Measurements from ENCODE around the gene CTSA.
"Not testable (repeated sequence)": the region's sequence is repeated elsewhere in the genome, so short reads cannot be mapped to it uniquely, and the experiment has no call there.

The CTSA gene

DNA sequence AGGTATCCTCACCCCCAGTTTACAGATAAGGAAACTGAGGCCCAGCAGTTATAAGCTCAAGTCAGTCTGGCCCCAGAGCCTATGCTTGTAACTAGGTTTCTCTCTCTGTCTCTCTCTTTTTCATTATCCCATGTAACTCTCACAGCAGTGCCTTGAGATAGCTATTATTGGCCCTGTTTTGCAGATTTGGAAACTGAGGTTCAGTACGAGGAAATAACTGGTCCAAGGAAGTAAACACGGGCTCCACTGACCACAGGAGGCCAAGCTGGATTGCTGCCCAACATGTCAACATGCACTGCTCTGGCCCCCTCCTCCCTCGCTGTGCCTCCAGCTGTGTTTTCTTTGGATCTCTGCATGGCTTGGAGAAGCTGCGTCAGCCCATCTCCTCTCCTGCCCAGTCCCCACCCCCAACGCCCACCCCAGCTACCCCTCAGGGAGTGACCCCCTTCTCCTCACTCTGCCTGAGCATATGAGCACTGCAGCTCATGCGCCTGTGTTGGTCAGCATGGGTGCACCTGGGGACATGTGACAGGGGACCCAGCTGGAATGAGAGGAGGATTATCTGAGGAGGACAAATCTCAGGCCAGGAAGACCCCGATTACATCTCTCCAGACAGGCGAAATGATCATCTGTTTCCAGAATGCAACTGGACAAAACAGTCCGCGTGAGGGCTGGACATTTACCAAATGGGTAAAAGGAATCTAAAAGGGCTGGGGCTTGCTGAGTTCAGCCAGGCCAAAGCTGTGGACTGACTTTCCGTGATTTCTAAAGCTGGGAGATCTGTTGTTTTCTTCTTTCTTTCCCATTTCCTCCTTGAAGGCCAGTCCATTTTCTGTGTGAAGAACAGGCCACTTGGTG is 28.6 kb downstream of the CTSA start:
- DNase-seq: no peak

DNA sequence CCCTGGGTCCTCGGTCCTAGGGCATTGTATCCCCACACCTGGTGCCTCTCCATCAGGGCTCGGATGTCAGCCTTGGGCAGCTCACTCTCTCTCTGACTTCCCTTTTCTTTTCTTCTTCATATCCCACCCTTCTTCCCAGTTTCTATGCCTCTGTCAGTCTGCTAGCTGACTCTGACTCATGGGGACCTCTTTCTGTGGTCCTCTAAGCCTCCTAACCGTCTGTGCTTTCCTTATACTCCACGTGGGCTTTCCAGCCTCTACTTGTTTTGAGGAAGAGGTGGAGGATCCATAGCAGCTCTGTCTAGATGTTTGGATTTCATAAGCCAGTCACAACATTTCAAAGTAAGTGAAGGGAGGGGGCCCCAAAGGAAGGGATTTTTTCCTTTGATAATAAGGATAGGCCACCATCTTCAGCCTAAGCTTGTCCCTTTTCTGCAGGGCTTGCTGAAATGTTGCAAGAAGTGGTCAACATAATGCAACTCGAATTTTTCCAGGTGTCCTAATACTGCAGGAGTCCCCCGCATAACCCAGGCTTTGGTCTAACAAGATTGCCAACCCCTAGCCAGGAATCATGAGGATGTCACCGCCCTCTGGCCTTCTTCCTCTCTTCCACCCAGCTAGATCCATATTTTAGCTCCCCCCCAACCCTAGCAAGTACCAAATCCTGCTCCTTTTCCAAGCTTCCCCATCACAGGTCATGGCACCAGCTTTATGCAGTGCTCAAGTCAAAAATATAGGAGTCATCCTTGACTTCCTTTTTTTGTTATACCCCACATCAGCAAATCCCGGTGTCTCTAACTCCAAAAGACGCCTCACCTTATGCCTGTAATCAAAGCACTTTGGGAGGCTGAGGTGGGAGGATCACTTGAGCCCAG is 29.6 kb downstream of the CTSA start:
- DNase-seq: no peak

DNA sequence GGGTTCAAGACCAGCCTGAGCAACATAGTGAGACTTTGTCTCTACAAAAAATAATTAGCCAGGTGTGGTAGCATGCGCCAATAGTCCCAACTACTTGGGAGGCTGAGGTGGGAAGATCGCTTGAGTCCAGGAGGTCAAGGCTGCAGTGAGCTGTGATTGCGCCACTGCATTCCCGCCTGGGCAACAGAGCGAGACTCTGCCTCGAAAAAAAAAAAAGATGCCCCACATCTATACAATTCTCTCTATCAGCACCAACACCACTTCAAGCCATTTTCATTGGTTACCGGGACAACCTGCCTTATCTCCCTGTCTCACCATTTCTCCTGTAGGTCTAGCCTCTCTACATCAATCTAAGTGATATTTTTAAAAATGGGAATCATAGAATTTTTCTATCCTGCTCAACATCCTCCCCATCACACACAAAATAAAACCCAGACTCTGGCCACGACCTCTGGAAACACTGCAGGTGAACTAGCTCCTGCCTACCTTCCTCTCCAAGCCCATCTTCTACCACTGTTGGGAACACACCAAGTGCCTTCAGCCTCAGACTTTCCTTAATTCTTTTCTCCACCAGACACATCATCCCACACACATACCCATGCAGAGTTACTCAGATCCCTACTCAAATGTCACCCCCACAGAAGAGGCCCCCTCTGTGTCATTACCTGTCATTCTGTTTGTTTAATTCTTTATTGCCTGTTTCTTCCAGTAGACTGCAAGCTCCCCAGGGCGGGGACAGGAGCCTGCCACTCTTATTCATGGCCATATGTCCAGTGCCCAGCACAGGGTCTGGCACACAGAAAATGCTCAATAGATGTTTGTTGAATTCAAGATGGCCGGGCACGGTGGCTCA is 30.4 kb downstream of the CTSA start:
- DNase-seq: no peak

DNA sequence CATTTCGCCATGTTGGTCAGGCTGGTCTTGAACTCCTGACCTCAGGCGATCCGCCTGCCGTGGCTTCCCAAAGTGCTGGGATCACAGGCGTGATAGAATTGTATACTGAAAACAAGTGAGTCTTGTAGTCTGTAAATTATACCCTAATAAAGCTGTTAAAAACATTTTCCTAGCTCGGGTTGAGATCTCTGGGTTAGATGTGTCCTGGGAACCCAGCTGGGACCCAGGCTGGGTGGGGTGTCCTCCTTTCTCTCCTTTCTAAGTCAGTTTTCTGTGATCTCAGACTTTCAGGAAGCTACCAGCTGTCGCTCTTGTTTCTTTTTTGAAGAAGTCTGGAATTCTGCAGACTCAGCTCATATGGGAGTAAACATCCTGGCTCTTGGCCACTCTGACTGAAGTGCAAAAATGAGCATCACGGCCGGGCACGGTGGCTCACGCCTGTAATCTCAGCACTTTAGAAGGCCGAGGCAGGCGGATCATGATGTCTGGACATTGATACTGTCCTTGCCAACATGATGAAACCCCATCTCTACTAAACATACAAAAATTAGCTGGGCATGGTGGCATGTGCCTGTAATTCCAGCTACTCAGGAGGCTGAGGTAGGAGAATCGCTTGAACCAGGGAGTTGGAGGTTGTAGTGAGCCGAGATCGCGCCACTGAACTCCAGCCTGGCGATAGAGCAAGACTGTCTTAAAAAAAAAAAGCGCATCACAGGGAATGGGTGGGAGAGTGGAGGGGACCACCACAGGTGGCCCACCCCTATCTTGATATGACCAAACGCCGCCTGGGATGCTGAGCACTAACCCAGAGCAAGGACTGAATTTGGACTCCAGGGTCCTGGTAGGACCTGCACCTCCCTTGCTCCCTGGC is 33.5 kb downstream of the CTSA start:
- no peak for DNase-seq

DNA sequence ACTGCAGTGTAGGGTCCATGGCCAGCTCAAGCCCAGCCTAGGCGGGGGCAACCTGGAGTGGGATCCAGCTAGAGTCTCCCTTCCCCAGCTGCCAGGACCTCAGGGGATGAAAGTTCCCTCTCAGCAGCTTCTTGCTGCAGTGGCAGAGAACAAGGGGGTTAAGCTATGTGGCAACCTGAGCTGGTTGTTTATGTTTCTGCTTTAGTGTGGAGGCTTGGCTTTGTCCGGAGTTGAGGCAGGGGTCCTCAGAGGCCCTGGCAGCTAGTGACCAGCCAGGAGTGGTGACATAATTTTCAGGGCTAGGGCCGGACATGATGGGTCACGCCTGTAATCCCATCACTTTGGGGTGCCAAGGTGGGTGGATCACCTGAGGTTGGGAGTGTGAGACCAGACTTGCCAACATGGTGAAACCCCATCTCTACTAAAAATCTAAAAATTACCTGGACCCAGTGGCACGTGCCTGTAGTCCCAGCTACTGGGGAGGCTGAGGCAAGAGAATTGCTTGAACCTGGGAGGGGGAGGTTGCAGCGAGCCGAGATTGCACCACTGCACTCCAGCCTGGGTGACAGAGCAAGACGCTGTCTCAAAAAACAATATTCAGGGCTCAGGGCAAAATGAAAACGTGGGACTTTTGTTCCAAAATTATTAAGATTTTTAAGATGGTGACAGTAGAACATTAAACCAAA is 34.8 kb downstream of the CTSA start:
- DNase-seq: no peak

DNA sequence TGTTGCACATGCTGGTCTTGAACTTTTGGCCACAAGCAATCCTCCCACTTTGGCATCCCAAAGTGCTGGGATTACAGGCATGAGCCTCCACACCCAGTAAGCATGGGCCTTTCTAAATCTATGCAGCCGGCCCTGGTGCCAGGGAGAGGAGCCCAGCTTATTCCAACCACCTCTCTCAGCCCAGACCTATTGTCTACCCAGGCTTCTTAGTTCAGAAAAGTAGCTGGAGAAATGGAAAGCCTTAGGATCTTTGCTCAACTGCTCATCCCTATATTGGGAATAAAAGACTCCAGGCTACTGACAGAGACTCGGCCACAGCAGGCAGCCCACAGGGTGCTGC is 35.6 kb downstream of the CTSA start:
- no peak for DNase-seq

DNA sequence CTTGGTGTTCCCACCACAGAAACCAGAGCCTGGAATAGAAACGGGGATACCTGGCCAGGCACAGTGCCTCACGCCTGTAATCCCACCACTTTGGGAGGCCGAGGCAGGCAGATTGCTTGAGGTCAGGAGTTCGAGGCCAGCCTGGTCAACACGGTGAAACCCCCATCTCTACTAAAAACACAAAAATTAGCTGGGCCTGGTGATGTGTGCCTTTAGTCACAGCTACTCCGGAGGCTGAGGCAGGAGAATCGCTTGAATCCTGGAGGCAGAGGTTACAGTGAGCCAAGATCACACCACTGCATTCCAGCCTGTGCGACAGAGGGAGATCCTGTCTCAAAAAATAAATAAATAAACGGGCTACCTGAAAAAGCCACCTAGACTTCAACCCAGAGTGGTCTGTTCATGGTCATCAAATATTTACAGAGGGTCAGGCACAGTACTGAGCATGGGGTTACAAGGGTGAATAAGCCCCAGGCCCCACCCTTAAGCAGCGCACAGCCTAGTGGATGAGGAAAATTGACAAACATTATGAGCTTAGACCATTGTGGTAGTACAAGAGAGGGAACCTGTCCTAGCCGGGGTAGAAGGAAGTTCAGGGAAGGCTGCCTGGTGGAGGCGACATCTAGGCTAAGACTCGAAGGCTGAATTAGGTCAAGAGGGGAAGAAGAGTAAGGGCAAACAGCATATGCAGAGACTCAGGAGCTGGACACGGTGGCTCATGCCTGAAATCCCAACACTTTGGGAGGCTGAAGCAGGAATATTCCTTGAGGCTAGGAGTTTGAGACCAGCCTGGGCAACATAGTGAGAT is 36.1 kb downstream of the CTSA start:
- DNase-seq: no peak

DNA sequence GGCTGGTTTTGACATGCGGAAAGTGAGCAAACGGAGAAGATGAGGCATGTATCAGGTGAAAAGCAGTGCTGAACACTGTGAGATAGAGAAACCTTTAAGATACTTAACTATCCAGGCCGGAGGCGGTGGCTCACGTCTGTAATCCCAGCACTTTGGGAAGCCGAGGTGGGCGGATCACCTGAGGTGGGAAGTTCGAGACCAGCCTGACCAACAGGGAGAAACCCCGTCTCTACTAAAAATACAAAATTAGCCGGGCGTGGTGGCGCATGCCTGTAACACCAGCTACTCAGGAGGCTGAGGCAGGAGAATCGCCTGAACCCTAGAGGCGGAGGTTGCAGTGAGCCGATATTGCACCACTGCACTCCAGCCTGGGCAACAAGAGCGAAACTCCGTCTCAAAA is 40.5 kb downstream of the CTSA start:
- DNase-seq: not testable (repeated sequence)

DNA sequence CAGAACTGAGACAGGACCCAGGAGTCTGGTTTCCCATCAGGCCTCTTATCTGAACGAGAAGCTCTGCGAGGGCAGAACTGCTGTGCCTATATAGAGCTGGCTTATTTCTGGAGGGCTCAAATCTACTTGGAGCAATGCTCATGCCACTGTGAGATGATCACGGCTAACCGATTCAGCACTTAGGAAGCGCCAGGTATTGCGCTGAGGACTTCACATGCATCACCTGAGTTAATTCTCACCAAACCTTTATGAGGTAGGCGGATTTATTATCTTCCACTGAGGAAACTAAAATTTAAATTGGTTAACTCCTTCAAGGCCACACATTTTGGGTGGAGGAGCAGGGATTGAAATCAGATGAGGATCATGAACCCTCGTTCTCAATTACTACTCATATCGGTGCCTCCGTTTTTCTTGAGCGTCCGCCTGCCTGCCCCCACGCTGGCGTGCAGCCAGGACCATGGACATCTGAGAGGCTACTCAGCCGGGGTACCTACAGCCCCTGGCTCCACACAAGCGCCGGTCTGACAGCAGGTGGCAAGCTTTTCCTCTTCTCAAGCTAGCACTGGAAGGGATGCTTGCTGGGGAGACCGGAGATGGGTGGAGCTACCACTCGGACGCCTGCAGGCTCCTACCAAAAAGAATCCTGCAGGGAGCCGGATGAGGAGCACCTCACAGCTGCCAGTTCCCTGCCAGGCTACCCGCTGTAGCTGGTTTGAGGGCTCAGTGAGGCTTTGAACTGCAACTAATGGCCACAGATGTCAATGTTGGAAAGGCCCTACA is 42.3 kb downstream of the CTSA start:
- peak; percentile 67 to 72 for DNase-seq

DNA sequence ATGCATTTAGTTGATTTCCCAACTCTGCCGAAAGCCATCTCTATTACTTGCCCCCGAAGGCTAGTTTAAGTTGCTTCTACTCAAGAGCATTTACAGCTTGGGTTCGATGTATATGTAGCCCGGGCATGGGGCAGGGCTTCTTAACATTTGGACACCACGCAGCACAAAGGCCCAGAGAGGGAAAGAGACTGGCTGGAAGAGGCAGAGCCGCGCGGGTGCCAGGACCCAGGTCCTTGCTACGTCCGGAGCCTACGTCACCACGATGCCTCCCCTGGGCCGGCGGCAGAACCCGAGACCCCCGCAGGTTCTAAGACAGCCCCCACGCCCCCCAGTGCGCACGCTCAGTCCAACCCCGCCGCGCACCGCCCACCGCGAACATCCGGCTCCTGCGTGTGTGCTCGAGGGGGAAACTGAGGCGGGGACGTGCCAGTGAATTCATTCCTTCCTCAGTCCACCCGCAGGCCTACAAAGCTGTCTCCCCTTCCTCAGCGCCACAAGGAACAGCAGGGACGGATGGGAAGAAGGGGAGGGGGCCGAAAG is 43.0 kb downstream of the CTSA start:
- peak in 1 of 2 donors; percentile 58 for DNase-seq

DNA sequence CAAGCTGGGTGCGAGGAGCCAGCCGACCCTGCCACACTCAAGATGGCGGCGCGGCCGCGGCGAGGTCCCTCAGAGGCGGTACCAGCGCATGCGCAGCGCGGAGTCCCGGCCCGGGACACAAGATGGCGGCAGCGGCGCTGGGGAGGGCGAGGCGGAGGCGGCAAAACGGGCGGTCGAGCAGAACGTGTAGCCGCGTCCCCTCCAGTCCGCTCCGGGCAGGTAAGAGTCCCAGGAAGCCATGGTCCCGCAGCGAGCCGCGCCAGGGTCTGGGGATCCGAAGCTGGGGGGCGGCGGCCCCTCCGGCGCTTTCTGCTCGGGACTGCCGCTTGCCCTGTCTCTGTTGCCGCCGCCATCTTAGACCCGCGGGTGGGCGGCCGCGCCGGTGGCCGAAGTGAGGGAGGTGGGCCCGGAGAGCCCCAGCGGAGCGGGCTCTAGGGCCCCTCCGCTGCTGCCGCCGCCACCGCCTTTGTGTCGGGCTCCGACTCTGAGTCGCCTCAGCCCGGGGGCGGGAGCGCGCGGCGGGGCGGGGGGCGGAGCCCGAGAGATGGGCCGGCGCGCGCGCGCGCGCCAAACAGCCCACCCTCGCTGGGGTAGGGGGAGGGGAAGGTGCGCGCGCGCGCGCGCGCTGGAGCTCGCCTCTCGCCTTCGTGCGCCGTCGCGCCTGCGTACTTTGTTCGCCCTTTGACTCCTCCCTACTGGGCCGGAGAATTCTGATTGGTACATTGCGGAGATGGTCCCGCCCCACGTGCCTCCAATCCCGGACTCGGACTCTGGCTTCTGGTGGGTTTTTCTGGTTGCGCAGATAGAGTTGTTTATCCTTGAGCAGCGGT is 43.7 kb downstream of the CTSA start, which contains the start of gene PCIF1:
PCIF1 (plus strand) TSS at position 98 of the 830 bp plus-strand sequence. CDS start 4,317 bp downstream, outside the sequence.
- peak; percentile 98 to 99 for DNase-seq

DNA sequence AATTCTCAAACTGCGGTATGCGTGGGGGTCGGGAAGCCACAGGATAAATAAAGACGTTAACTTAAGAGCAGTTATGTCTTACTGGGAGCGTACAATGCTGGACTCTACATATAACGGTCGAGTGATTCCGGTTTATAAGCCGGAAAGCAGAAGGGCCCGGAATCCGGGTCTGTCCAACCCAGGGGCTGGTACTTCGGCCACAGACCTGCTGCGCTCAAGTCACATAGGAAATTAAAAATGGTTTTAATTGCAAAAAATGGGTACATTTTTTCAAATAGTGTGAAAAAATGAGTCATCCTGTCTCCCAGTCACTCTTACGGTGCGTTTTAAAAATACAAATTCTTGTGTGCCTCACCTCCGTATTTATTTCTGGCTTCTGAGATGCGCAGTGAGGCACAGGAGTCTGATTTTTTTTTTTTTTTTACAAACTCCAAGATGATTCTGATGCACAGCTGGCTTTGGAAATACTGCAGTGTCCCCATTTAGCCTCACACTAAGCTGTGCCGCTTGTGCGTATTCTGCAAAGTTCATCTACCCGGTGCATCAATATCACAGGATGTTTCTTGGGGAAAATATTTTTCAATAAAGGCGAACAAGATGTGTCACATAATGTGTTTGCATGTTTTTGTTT is 44.4 kb downstream of the CTSA start:
- DNase-seq: no peak

DNA sequence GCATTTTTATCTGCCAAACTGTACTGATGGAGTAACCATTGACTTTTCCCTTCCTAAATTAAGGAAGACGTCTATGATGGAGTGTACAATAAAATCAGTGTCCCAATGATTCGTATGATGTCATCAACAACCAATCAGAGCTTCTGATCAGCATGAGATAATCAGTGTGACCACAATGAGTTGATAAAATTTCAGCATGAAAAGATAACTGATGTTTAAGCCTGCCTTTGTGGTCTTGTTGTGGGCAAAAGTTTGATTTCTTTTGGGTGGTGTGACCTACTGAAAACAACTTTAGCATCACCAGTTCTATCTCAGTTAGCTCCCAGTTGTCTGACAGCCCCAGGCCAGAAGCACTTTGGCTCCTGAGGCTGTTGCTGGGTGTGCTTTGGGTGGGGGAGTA is 46.6 kb downstream of the CTSA start:
- peak in 1 of 2 donors; percentile 31 for DNase-seq

DNA sequence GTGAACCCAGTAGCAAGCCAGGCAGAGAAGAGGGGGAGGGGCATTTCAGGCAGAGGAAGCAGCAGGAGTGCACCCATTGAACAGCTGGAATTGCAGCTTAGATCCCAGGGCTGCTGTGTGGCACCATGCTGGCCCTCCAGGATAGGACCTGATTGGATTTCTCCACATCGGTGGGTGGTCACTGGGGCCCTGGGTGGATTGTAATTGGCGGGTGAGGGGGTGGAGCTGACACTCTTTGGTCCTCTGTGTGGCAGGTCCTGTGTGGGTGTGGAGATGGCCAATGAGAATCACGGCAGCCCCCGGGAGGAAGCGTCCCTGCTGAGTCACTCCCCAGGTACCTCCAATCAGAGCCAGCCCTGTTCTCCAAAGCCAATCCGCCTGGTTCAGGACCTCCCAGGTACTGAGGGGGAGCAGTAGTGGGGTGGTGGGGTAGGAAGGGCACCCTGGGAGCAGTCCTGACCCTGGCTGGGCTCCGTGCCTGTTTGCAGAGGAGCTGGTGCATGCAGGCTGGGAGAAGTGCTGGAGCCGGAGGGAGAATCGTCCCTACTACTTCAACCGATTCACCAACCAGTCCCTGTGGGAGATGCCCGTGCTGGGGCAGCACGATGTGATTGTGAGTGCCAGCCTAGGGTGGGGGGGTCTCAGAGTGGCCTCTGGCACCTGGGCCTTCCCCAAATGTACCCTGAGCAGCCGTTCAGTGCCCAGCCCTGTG is 47.7 kb downstream of the CTSA start:
- no peak for DNase-seq

DNA sequence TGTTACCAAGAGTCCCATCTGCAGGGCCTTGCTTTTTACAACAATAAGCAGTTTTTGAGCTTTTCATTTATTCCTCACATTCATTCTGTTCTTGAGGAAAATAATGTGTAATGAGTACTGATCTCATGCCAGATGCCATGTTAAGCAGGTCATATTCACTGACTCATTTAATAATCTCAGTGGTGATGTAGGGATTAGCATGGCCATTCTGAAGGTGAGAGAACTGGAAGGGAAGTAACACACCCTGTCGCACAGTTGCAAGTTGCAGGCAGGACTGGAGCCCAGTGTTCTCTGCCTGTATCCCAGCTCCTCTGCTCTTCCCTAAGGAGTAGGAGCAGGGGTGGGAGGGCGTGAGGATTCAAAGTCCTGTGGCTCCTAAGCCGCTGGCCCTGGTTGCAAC is 48.9 kb downstream of the CTSA start:
- DNase-seq: no peak

DNA sequence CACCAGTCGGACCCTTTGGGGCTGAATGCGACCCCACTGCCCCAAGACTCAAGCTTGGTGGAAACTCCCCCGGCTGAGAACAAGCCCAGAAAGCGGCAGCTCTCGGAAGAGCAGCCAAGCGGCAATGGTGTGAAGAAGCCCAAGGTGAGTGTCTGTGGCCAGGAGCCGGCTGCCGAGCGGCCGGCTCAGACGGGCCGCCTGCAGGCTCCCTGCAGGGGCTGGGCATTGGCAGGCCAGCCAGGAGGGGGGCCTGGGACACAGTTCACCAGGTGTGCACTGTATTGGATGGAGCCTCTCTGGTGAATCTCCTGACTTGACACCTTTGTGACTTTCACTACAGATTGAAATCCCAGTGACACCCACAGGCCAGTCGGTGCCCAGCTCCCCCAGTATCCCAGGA is 49.3 kb downstream of the CTSA start:
- no peak for DNase-seq

DNA sequence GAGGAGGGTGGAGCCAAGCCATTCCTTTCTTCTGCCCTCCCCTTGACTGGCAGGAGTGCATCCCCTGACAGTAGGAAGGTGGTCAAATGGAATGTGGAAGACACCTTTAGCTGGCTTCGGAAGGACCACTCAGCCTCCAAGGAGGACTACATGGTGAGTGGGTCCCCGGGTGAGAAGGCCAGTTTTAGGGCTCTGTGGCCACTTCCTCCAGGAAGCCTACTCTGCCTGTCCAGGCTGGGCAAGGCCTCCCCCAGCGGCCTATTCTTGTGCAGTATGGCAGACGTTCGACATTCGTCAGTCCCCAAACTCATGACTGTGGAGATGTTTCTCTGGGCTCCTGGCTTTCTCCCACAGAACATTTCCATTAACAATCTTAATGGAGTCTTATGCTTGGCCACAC is 52.5 kb downstream of the CTSA start:
- DNase-seq: no peak

All from CD4-positive, alpha-beta T cell treated with Interleukin-4 for 1 hour (primary cell).